ENCODE measurements around the gene TMF1. TPM values are rescaled to one million over a fixed set of nuclear protein-coding genes. Genes with fewer than 3 reads are reported as not detected.

The TMF1 gene
- total and polyA plus RNA-seq, 10 of the 15 experiments (the other 5 are each of a cell fraction or from before 2014, with no cell fraction given), result 7.1 to 24.5 (median 18.6) TPM

DNA sequence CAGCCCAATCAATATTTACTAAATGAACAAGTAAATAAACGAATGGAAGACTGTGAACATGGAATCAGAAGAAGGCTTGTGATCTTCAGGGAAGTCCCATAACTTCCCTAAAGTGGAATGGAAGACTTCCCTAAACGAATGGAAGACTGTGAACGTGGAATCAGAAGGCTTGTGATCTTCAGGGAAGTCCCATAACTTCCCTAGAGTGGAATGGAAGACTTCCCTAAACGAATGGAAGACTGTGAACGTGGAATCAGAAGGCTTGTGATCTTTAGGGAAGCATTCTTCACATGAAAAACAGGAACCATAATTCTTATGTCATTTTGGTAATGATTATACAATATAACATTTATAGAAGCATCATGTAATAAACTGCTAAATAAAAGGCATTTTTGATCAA lies 77.4 kb downstream of the TMF1 start:
- Histone ChIP-seq H3K27me3 (replicated peaks in 1 of 2; ENCODE audit: control insufficient read depth in 2 of 2, insufficient read depth in 2 of 2, low read length in 1 of 2) (no peaks in the 10 kb centered on the region), H3K4me2 (ENCODE audit: control insufficient read depth, insufficient read depth) (no peak overlapping the region), H3K79me2 (ENCODE audit: control insufficient read depth, insufficient read depth, low read length) (no peaks in the 10 kb centered on the region), H3K9ac (ENCODE audit: control insufficient read depth, insufficient read depth, low read length) (no peak overlapping the region), H3K36me3 (ENCODE audit: control insufficient read depth in 2 of 2, insufficient read depth in 2 of 2, low read length in 1 of 2) (peaks cover 0 to 2% of the 10 kb centered on the region in 2 experiments; a peak in 2 of 4 replicates), H3K9me3 (replicated peaks; ENCODE audit: control insufficient read depth, insufficient read depth, low read length) (no peaks in the 10 kb centered on the region), H3K4me3 (no peak overlapping the region), H3K4me1 (ENCODE audit: control insufficient read depth, insufficient read depth, low read length) (no peaks in the 10 kb centered on the region), H4K20me1 (ENCODE audit: control insufficient read depth, insufficient read depth) (no peaks in the 10 kb centered on the region), H2AFZ (ENCODE audit: control insufficient read depth, low read depth, low read length) (no peak overlapping the region), H3K27ac (ENCODE audit: control insufficient read depth, insufficient read depth) (no peak overlapping the region)
- ChIA-PET SMC1A (ENCODE audit: uncharacterized antibody, unreplicated experiment) (interaction anchor here (0.6 kb wide), 1 partner anchor 13 kb away, joined by 3 read pairs; no protein-coding TSS in a partner anchor), RAD21 (ENCODE audit: unreplicated experiment) (interaction anchor here (1.0 kb wide), 1 partner anchor 83 kb away, joined by 3 read pairs; no protein-coding TSS in a partner anchor), CTCF (interaction anchor here (0.6 to 1.6 kb wide), 4 partner anchors 30 to 47 kb away, joined by 3 to 5 read pairs (median 3); partner anchors contain the start of gene EOGT), POLR2A (no interaction called here)
- intact Hi-C loops (cut with micrococcal nuclease; ENCODE audit: unreplicated experiment) (loop anchor here (10.0 kb wide), 1 partner anchor 1590 kb away; no protein-coding TSS in a partner anchor), in situ Hi-C loops (cut with MboI) (no loop called here)
- FAIRE-seq (no peak), ATAC-seq (no peak), DNase-seq (ENCODE audit: low read depth, low spot score) (no peak)
- BruUV-seq (replicated peaks), result no TSS peak
- 42% methylated on average over 5 of the region's 5 CpGs for WGBS (ENCODE audit: insufficient coverage, insufficient replicate concordance, low lambda C conversion rate, missing lambda C conversion rate)
- no peak for TF ChIP-seq GABPA (IDR thresholded peaks at IDR 0.05; ENCODE audit: low read depth)
- TF ChIP-seq CREM (IDR thresholded peaks at IDR 0.05; ENCODE audit: low read depth), result no peak
- TF ChIP-seq RBBP5 (conservative IDR thresholded peaks at IDR 0.05), result no peak
- TF ChIP-seq TCF7 (IDR thresholded peaks at IDR 0.05; ENCODE audit: borderline replicate concordance), result no peak
- no peak for TF ChIP-seq KAT2A (conservative IDR thresholded peaks at IDR 0.05; ENCODE audit: control insufficient read depth, low read depth, low read length)
- TF ChIP-seq CHD4 (IDR thresholded peaks at IDR 0.05), result no peak
- no peak for TF ChIP-seq STAT3 (IDR thresholded peaks at IDR 0.05; ENCODE audit: low read depth, low read length)
- TF ChIP-seq ZNF622 (IDR thresholded peaks at IDR 0.05), result no peak
- no peak for TF ChIP-seq USF1 (IDR thresholded peaks at IDR 0.05; ENCODE audit: borderline replicate concordance, extremely low read length, insufficient read depth, low read depth, low read length)
- TF ChIP-seq ZNF217 (IDR thresholded peaks at IDR 0.05), result no peak
- TF ChIP-seq NR2F1 (conservative IDR thresholded peaks at IDR 0.05), result no peak
- TF ChIP-seq, protein P1, sequence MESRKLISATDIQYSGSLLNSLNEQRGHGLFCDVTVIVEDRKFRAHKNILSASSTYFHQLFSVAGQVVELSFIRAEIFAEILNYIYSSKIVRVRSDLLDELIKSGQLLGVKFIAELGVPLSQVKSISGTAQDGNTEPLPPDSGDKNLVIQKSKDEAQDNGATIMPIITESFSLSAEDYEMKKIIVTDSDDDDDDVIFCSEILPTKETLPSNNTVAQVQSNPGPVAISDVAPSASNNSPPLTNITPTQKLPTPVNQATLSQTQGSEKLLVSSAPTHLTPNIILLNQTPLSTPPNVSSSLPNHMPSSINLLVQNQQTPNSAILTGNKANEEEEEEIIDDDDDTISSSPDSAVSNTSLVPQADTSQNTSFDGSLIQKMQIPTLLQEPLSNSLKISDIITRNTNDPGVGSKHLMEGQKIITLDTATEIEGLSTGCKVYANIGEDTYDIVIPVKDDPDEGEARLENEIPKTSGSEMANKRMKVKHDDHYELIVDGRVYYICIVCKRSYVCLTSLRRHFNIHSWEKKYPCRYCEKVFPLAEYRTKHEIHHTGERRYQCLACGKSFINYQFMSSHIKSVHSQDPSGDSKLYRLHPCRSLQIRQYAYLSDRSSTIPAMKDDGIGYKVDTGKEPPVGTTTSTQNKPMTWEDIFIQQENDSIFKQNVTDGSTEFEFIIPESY (IDR thresholded peaks at IDR 0.05), result no peak
- no peak for TF ChIP-seq CHD1 (IDR thresholded peaks at IDR 0.05; ENCODE audit: low read depth, low read length)
- no peak for TF ChIP-seq ESRRA (IDR thresholded peaks at IDR 0.05; ENCODE audit: low read length)
- TF ChIP-seq POU2F2 (IDR thresholded peaks at IDR 0.05; ENCODE audit: borderline replicate concordance, low read depth, low read length), result no peak
- no peak for TF ChIP-seq ZZZ3 (IDR thresholded peaks at IDR 0.05; ENCODE audit: control insufficient read depth, insufficient read length, low read depth)
- no peak for TF ChIP-seq BCLAF1 (IDR thresholded peaks at IDR 0.05)
- no peak for TF ChIP-seq RCOR1 (conservative IDR thresholded peaks at IDR 0.05; ENCODE audit: low read depth, low read length)
- TF ChIP-seq RAD51 (IDR thresholded peaks at IDR 0.05), result no peak

Data from GM12878 (cell line).